ENCODE measurements around the gene NEU4.
A peak's percentile ranks its signal among the peaks of the same experiment; 100 is the strongest.

NEU4 gene

GRCh38 chr2:241863536-241863954 is 54.6 kb downstream of the NEU4 start:
- no peak for DNase-seq

DNA sequence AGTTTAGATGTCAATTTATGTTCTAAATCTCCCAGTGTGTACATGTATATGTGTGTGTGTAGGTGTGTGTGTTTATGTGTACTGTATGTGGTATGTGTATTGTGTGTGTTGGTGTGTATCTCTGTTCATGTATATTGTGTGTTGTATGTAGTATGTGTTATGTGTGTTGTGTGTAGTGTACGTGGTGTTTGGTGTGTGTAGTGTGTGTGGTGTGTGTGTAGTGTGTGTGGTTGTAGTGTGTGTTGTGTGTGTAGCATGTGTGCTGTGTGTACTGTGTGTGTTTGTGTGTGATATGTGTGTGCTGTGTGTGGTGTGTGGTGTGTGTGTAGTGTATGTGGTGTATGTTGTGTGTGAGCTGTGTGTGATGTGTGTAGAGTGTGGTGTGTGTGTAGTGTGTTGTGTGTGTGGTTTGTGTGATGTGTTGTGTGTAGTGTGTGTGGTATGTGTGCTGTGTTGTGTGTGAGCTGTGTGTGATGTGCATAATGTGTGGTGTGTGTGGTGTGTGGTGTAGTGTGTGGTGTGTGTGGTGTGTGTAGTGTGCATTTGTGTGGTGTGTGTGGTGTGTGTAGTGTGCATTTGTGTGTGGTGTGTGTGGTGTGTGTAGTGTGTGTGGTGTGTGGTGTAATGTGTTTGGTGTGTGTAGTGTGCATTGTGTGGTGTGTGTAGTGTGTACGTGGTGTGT is 55.3 kb downstream of the NEU4 start:
- DNase-seq: no peak

DNA sequence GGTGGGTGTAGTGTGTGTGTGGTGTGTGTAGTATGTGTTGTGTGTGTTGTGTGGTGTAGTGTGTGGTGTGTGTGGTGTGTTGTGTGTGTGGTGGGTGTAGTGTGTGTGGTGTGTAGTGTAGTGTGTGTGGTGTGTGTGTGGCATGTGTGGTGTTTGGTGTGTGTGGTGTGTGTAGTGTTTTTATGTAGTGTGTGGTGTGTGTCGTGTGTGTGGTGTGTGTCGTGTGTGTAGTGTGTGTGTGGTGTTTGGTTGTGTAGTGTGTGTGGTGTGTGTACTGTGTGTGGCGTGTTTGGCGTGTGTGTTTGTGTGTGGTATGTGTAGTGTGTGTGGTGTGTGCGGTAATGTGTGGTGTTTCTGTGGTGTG is 55.8 kb downstream of the NEU4 start:
- DNase-seq: no peak

DNA sequence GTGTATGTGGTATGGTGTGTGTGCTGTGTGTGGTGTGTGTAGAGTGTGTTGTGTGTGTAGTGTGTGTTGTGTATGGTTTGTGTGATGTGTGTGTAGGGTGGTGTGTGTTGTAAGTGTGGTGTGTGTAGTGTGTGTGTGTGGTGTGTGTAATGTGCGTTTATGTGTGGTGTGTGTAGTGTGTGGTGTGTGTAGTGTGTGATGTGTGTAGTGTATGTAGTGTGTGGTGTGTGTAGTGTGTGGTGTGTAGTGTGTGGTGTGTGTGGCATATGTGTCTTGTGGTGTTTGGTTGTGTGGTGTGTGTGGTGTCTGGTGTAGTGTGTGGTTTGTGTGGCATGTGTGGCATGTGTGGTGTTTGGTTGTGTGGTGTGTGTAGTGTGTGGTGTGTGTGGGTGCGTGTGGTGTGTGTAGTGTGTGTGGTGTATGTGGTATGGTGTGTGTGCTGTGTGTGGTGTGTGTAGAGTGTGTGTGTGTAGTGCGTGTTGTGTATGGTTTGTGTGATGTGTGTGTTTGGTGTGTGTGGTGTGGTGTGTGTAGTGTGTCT is 56.5 kb downstream of the NEU4 start:
- DNase-seq: no peak

DNA sequence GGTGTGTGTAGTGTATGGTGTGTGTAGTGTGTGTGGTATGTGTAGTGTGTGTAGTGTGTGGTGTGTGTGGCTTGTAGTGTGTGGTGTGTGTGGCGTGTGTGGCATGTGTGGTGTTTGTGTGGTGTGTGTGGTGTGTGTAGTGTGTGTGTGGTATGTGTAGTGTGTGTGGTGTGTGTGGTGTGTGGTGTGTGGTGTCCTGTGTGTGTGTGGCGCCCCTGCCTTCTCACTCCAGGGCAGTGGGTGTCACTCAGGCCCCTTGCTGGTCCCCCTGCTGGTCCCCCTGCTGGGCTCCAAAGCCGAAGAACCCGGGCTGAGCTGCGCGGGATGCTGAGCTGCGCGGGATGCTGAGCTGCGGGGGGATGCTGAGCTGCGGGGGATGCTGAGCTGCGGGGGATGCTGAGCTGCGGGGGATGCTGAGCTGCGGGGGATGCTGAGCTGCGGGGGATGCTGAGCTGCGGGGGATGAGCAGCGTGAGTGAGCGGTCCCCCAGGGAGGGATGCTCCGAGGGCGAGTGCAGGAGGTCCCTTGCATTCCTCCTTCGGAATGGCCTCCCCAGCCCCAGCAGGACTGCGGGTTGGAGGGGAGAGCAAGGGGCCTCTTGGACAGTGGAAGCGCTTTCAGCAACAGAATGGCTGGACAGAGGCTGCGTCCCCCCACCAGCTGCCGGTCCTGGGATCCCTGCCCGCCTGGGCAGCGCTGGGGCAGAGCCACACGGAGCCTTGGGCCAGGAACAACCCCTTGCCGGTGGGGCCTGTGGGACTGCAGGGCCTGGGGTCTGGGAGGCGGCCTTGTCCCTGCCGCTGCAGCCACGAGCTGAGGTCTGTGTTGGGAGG is 57.2 kb downstream of the NEU4 start:
- peak; percentile 45 for DNase-seq
